Measurements from ENCODE around the gene UBA5.
"Not testable (repeated sequence)": the region's sequence is repeated elsewhere in the genome, so short reads cannot be mapped to it uniquely, and the experiment has no call there.

UBA5 gene

GRCh38 chr3:132660052-132660810, at the start of gene UBA5:
Gene UBA5, plus strand, starts transcription at chr3:132660329. Its CDS starts 209 bp downstream, at chr3:132660538.
- peak; percentile 73 for DNase-seq

- DNase-seq, result not testable (repeated sequence)
These were observed 44.8 kb upstream of the UBA5 start for GRCh38 chr3:132615301-132615700.

DNA sequence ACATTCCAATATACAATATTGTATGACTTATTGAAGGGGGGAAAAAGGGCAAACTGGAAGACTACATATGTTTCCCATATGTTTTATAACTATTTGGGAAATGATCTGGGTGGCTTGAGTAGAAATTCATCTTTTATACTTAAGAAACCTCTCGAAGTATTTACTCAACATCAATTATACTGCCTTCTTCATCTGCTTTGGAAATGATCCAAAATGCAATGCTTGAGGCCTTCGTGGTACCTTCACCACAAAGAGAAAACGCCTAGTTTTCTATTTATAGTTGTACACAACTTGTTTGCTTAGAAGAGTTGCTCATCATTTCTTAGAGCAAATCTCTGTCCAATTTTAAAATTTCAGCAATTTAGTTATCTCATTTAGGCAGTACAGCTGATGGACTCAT, 44.2 kb upstream of the UBA5 start:
- DNase-seq, result no peak

DNA sequence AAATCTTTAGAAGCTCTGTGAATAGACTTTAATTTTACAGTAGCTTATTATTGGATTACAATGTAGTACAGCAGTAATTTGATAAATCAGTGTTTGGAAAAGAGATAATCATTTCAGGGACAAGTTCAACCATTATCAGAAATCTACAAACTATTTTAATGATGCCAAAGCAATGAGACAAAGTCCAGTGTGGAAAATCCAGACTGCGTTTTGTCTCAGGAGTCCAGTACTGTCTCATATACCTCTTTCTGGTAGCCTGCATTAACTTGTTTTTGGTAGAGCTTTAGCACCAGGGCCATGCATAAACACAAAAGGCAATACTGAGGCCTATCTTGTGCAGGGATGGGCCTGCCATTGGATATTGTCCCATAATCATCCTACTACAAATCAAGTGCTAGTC, 43.3 kb upstream of the UBA5 start:
- no peak for DNase-seq

- no peak for DNase-seq
These were observed 38.0 kb upstream of the UBA5 start for GRCh38 chr3:132622148-132622547.

DNA sequence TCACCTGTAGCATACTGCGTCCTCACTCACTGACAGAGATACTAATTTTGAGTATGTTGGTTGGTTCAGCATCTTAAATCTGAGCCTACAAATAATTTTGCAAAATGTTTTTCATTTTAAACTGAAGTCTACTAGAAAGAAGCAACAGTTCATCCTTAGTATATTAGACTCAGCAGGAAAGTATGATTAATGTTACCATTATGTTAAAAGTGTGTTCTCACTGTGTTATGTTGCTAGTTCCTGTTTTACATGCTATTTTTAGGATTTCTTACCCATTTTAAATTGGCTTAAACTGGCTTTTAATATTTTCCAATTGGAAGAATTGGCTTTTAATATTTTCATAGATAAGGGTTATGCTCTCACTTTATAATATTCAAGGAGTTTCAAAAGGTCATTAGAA, 37.4 kb upstream of the UBA5 start:
- DNase-seq, result no peak

DNA sequence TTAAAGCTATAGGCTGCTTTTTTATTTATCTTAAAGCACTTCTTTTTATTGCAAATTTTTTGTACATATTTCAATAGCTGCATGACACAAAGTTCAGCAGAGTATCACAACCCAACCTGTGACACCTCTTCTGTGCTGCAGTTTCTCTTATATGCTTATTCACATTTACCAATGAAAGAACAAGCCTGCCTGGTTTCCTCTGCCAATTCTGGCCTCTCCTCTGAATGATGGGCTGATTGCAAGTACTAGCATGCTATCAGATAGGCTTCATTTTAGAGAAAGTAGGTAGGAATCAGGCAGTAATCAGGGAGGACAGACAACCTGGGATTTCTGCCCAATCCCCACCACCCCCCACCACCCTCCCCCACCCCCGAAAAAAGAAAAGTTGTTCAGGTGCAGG, 36.5 kb upstream of the UBA5 start:
- no peak for DNase-seq

GRCh38 chr3:132624790-132625189, 35.3 kb upstream of the UBA5 start:
- no peak for DNase-seq

DNA sequence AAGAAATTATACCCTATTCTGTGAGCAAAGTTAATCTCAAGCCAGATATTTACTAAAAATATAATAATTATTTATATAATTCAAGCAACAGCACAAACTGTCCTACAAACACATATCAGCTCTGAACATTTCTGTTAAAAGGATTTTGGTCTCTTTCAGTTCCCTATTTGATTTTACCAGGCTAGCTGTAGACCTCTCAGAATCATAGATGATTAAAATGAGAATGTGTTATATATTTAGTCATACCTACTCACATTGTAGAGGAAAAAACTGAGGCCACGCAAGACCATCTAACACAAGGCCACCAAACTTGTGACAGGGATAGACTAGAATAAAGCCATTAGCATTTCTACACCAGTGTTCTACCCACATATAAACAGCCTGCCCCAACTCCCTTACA, 34.5 kb upstream of the UBA5 start:
- DNase-seq, result no peak

- DNase-seq, result no peak
These were observed 33.2 kb upstream of the UBA5 start for GRCh38 chr3:132626955-132627354.

- no peak for DNase-seq
These were observed 32.0 kb upstream of the UBA5 start for GRCh38 chr3:132628157-132628556.

GRCh38 chr3:132629928-132630327, 30.2 kb upstream of the UBA5 start:
- DNase-seq, result peak; percentile 60

DNA sequence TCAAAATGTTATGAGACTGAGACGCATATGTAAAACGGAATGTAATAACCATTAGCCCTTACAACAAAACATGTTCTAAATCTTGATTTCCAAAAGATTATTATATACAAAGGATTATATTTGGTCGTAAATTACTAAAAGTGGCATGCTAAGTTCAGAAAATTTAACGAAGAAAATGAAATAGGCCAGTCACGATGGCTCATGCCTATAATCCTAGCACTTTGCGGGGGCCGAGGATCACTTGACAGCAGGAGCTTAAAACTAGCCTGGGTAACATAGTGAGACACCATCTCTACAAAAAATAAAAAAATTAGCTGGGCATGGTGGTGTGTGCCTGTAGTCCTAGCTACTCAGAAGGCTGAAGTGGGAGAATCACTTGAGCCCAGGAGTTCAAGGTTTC, 29.5 kb upstream of the UBA5 start:
- no peak for DNase-seq

GRCh38 chr3:132635052-132635451, 25.1 kb upstream of the UBA5 start:
- no peak for DNase-seq

DNA sequence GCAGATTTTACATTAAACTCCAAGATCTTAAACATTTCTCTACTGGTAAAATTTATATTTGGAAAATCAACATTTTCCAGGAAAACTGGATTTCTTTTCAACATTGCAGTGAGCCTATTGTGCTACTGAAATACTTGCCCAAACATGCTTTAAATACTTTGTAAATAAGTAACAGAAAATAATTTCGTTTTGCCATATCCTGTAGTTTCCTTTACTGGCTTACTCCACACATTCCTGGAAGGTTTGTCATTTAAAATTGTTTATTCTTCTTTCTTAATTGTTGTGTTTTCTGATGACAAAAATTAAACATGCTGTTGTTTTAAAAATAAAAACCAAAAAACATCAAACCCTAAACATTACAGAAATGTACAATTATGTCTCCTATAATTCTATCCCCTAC, 22.5 kb upstream of the UBA5 start:
- DNase-seq, result peak; percentile 49

GRCh38 chr3:132638706-132639105, 21.4 kb upstream of the UBA5 start:
- DNase-seq, result peak; percentile 69

GRCh38 chr3:132641427-132641826, 18.7 kb upstream of the UBA5 start:
- DNase-seq, result not testable (repeated sequence)

- DNase-seq, result peak; percentile 76
These were observed 18.1 kb upstream of the UBA5 start for GRCh38 chr3:132641837-132642538.

- no peak for DNase-seq
These were observed 17.6 kb upstream of the UBA5 start for GRCh38 chr3:132642539-132642847.

DNA sequence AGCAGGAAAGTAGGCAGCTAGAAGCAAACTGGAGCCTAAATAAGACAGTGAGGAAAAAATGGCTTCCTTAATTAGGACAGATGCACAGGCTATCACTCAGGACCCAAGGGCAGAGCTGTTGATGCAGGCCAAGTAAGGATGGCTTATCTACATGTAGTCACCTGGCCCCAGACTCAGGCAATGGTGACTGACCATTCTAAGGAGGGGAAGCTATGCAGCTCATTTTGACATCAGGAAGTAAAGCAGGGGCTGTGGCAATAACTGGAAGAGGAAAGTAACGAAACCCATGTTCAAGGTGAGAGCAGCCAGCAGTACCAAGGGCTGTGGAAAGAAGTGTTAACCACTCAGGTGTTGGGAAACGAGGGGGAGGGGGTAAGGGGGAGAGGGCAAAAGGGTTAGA, 16.8 kb upstream of the UBA5 start:
- no peak for DNase-seq

DNA sequence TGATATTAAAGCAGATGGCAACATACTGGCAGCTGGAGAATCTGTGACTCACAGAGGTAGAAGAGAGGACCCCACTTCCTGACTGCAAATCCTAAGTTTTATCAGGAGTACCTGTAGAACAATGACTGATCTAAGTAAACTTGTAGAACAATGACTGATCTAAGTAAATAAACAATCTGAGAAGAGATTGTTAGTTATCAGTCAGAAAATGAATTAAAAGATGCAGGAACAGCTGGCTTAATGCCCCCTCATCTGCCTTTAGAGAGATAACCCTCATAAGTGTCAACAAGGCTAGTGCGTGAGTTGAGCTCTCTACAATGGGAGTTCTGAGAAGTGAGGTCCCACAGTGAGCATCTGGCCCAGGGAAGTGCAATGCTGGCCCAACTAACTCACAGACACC, 15.1 kb upstream of the UBA5 start:
- DNase-seq, result no peak

GRCh38 chr3:132650153-132650552, 10.0 kb upstream of the UBA5 start:
- no peak for DNase-seq

GRCh38 chr3:132652640-132653270, 7.4 kb upstream of the UBA5 start:
- DNase-seq, result no peak

GRCh38 chr3:132654190-132654589, 5.9 kb upstream of the UBA5 start:
- no peak for DNase-seq
